PFSK-1 (cell line): ENCODE data around the gene DCUN1D3.

Source experiments
- FOXP2 ChIP-seq: optimal IDR thresholded peaks from 2 replicates; pipeline ENCODE3; 2011; ENCODE audit warnings: borderline replicate concordance, control low read depth, inconsistent platforms; ENCODE audit not compliant: insufficient read depth; ENCODE audit errors: extremely low read length, extremely low read depth
- POLR2AphosphoS5 ChIP-seq: IDR thresholded peaks from 2 replicates; pipeline ENCODE4 v1.6.1; 2012; ENCODE audit warnings: low read depth, mild to moderate bottlenecking, control low read depth, low read length, moderate library complexity
- SIN3A ChIP-seq: IDR thresholded peaks from 2 replicates; pipeline ENCODE4 v1.6.1; 2012; ENCODE audit warnings: mild to moderate bottlenecking, low read length, moderate library complexity, borderline replicate concordance; ENCODE audit not compliant: insufficient read depth
- TAF1 ChIP-seq: IDR thresholded peaks from 2 replicates; pipeline ENCODE4 v1.6.1; 2012; ENCODE audit warnings: low read length, control low read depth, borderline replicate concordance; ENCODE audit not compliant: insufficient read depth
- TF ChIP-seq, protein P1 (sequence below), 2 experiments: IDR thresholded peaks; 2 replicates each; pipeline versions ENCODE4 v1.6.1 to v1.8.0; 2011 to 2012; ENCODE audit warnings: low read depth in 2 of 2, low read length in 2 of 2, control low read depth in 1 of 2, inconsistent platforms in 1 of 2, mild to moderate bottlenecking in 1 of 2, moderate library complexity in 1 of 2; ENCODE audit not compliant: insufficient read depth in 1 of 2

The DCUN1D3 gene

DNA sequence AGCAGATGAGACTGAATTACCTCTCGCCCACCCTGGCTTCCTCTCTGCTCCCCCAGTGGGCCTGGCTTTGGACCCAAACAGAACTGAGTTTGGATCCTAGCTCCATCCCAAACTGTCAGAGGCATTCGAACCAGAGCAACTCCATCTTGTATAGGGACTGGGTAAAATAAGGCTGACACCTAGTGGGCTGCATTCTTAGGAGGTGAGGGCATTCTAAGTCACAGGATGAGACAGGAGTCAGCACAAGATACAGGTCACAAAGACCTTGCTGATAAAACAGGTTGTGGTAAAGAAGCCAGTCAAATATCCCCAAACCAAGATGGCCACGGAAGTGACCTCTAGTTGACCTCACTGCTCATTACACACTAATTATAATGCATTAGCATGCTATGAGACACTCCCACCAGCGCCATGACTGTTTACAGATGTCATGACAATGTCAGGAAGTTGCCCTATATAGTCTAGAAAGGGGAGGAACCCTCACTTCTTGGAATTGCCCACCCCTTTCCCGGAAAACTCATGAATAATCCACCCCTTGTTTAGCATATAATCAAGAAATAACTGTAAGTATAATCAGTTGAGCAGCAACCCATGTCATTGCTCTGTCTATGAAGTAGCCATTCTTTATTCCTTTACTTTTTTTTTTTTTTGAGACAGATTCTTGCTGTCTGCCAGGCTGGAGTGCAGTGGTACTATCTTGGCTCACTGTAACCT is 44.9 kb upstream of the DCUN1D3 start:
- no peak for TF ChIP-seq FOXP2
- TF ChIP-seq TAF1: no peak
- no peak for TF ChIP-seq POLR2AphosphoS5
- TF ChIP-seq, protein P1, sequence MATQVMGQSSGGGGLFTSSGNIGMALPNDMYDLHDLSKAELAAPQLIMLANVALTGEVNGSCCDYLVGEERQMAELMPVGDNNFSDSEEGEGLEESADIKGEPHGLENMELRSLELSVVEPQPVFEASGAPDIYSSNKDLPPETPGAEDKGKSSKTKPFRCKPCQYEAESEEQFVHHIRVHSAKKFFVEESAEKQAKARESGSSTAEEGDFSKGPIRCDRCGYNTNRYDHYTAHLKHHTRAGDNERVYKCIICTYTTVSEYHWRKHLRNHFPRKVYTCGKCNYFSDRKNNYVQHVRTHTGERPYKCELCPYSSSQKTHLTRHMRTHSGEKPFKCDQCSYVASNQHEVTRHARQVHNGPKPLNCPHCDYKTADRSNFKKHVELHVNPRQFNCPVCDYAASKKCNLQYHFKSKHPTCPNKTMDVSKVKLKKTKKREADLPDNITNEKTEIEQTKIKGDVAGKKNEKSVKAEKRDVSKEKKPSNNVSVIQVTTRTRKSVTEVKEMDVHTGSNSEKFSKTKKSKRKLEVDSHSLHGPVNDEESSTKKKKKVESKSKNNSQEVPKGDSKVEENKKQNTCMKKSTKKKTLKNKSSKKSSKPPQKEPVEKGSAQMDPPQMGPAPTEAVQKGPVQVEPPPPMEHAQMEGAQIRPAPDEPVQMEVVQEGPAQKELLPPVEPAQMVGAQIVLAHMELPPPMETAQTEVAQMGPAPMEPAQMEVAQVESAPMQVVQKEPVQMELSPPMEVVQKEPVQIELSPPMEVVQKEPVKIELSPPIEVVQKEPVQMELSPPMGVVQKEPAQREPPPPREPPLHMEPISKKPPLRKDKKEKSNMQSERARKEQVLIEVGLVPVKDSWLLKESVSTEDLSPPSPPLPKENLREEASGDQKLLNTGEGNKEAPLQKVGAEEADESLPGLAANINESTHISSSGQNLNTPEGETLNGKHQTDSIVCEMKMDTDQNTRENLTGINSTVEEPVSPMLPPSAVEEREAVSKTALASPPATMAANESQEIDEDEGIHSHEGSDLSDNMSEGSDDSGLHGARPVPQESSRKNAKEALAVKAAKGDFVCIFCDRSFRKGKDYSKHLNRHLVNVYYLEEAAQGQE (IDR thresholded peaks at IDR 0.05; ENCODE audit: insufficient read depth in 1 of 2, low read depth in 2 of 2, low read length in 2 of 2): no peak
- no peak for TF ChIP-seq SIN3A

DNA sequence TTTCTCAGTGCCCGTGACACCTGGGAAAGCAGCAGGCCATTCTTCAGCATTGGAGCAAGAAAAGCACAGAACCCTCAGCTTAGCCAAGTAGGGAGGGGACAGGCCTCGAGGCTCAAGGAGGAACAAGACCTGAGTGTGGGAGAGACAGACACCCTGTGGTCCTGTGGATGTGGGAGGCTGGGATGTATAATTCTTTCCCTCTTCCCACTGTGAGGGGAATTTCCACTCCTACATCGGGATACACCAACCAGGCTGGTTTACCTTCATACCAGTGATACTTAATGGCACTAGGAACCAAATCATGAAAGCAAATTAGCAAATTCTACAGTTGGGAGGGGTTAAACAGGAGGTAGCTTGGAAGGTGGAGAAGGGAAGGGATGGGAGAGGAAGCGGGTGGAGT is 42.1 kb upstream of the DCUN1D3 start:
- TF ChIP-seq POLR2AphosphoS5 (no peak), FOXP2 (no peak), SIN3A (no peak), TAF1 (no peak)
- TF ChIP-seq, protein P1 (IDR thresholded peaks at IDR 0.05; ENCODE audit: insufficient read depth in 1 of 2, low read depth in 2 of 2, low read length in 2 of 2): no peak

DNA sequence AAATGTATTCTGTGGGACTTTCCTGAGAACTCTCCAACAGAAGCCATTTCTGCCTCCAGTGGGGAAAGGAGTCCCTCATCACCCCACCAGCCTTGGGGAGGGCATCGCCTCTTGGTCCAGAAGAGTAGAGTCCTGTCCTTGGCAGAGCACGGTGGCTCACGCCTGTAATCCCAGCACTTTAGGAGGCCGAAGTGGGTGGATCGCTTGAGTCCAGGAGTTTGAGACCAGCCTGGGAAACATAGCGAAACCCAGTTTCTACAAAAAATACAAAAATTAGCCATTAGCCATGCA is 41.4 kb upstream of the DCUN1D3 start:
- TF ChIP-seq, protein P1 (IDR thresholded peaks at IDR 0.05; ENCODE audit: insufficient read depth in 1 of 2, low read depth in 2 of 2, low read length in 2 of 2): no peak
- no peak for TF ChIP-seq SIN3A
- no peak for TF ChIP-seq POLR2AphosphoS5
- no peak for TF ChIP-seq TAF1
- TF ChIP-seq FOXP2: no peak

DNA sequence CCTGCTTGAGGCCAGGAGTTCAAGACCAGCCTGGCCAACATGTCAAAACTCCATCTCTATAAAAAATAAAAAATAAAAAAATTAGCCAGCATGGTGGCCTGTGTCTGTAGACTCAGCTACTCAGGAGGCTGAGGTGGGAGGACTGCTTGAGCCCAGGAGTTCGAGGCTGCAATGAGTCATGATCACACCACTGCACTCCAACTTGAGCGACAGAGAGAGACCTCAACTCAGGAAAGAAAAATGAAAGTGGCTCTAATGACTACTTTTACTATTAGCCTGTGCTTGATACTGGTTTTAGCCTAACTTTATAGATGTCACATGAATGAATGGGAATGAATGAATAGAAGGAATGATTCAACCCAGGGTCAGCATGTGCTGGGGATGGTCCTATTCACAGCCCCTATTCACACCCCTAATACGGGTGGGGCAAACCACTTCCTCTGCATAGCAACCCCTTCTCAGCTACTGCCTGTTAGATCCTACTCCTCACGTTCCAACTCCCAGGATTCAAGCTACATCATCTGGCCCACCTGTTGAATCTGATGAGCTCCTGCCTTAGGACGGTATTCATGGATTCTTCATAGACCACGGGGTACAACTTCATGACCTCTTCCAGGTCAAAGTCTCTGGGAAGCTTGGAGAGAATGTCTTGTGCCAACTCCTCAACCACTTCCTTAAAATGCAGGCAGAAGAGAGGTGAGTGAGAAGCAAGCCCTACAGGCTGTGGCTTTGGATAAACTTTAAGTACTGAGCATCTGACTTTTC is 40.9 kb upstream of the DCUN1D3 start:
- no peak for TF ChIP-seq SIN3A
- TF ChIP-seq FOXP2: no peak
- no peak for TF ChIP-seq POLR2AphosphoS5

DNA sequence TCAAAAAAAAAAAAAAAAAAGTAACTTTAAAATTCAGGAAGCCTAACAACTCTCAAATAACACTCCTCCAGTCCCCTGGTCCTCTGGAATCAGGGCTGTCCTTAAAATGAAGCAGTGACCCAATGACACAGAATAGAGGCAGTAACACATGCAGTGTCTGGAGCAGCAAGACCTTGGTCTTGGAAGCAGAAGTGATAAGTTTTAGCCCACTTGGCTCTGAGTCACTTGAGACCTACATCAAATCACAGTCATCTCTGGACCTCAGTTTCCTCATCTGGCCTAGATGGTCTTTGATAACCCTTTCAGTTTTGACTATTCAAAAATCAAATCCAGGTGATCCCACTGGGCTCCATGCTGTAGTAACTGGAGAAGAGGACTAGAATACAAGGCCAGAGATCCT is 39.5 kb upstream of the DCUN1D3 start:
- TF ChIP-seq, protein P1 (IDR thresholded peaks at IDR 0.05; ENCODE audit: insufficient read depth in 1 of 2, low read depth in 2 of 2, low read length in 2 of 2): no peak
- TF ChIP-seq FOXP2: no peak
